GM12878 (cell line): ENCODE measurements around the gene CFP. TPM values are rescaled to one million over a fixed set of nuclear protein-coding genes. Genes with fewer than 3 reads are reported as not detected.

ENCODE experiments used
- ATAC-seq: fragments of 200-7000 bp; cut with Tn5 transposase; 3 replicates; pipeline ENCODE4 v1.9.1; 2020; ENCODE audit warnings: mild to moderate bottlenecking, moderate library complexity
- BruUV-seq: library from RNA; stranded (reverse); fragments of 400-500 nt; replicated peaks from 2 replicates; lab custom pipeline; 2021; lab: Mats Ljungman, UMichigan
- CTCF ChIA-PET: fragments of 300-600 bp; sonication (Branson Sonifier 250); formaldehyde crosslinking; extraction: SDS; loops from one replicate; lab custom pipeline; 2021; ENCODE audit warnings: inconsistent platforms; lab: Yijun Ruan, JAX
- POLR2A ChIA-PET: fragments of 350-600 bp; formaldehyde crosslinking; extraction: SDS; loops from one replicate; lab custom pipeline; 2021; ENCODE audit warnings: inconsistent platforms; lab: Charles Lee
- RAD21 ChIA-PET: fragments of 300-600 bp; sonication (Branson Sonifier 250); formaldehyde crosslinking; loops from one replicate; lab custom pipeline; 2023; ENCODE audit warnings: antibody characterized with exemption; ENCODE audit not compliant: unreplicated experiment; lab: Charles Lee
- SMC1A ChIA-PET: fragments of 300-600 bp; sonication (Branson Sonifier 250); formaldehyde crosslinking; loops from one replicate; lab custom pipeline; 2023; ENCODE audit not compliant: unreplicated experiment, uncharacterized antibody; lab: Charles Lee
- DNase-seq: peaks from one replicate; pipeline ENCODE4 v3.0.0-alpha.2; 2011; ENCODE audit warnings: low read depth, low spot score
- FAIRE-seq: peaks from 3 replicates; lab custom pipeline; 2011; peaks lifted over from hg19 to GRCh38; lab: Jason Lieb, UNC
- H2AFZ ChIP-seq: 2 replicates; pipeline ENCODE4 v1.6.0; 2011; ENCODE audit warnings: low read depth, low read length, control low read depth; ENCODE audit not compliant: control insufficient read depth
- H3K27ac ChIP-seq: 2 replicates; pipeline ENCODE4 v1.5.1; 2011; ENCODE audit warnings: control low read depth; ENCODE audit not compliant: control insufficient read depth, insufficient read depth
- H3K27me3 ChIP-seq, 2 experiments: replicated peaks in 1 of 2; 2 replicates each; pipeline versions ENCODE4 v1.6.0 to v1.6.1; 2011; ENCODE audit warnings: low read length in 1 of 2; ENCODE audit not compliant: control insufficient read depth in 2 of 2, insufficient read depth in 2 of 2
- H3K36me3 ChIP-seq, 2 experiments: 2 replicates each; pipeline ENCODE4 v1.5.1; 2011; ENCODE audit warnings: low read length in 1 of 2; ENCODE audit not compliant: control insufficient read depth in 2 of 2, insufficient read depth in 2 of 2
- H3K4me1 ChIP-seq: 2 replicates; pipeline ENCODE4 v1.6.1; 2011; ENCODE audit warnings: mild to moderate bottlenecking, low read length, moderate library complexity, mixed read lengths; ENCODE audit not compliant: control insufficient read depth, insufficient read depth
- H3K4me2 ChIP-seq: 2 replicates; pipeline ENCODE4 v1.6.0; 2011; ENCODE audit warnings: control low read depth; ENCODE audit not compliant: control insufficient read depth, insufficient read depth
- H3K4me3 ChIP-seq: fragments of 200-600 bp; sonication (generic); 2 replicates; pipeline ENCODE4 v1.5.1; 2016
- H3K79me2 ChIP-seq: 2 replicates; pipeline ENCODE4 v1.6.0; 2011; ENCODE audit warnings: low read length; ENCODE audit not compliant: control insufficient read depth, insufficient read depth
- H3K9ac ChIP-seq: 2 replicates; pipeline ENCODE4 v1.8.0; 2011; ENCODE audit warnings: low read length, control low read depth, mixed read lengths; ENCODE audit not compliant: control insufficient read depth, insufficient read depth
- H3K9me3 ChIP-seq: replicated peaks from 3 replicates; pipeline ENCODE4 v1.5.1; 2011; ENCODE audit warnings: mild to moderate bottlenecking, low read length; ENCODE audit not compliant: control insufficient read depth, insufficient read depth
- H4K20me1 ChIP-seq: 2 replicates; pipeline ENCODE4 v1.6.0; 2011; ENCODE audit not compliant: control insufficient read depth, insufficient read depth
- BCL3 ChIP-seq: IDR thresholded peaks from 2 replicates; pipeline ENCODE4 v1.6.1; 2011; ENCODE audit warnings: borderline replicate concordance, low read depth, mild to moderate bottlenecking, moderate library complexity, low read length; ENCODE audit not compliant: insufficient read depth, poor library complexity, severe bottlenecking
- E2F4 ChIP-seq: IDR thresholded peaks from 2 replicates; pipeline ENCODE4 v1.6.1; 2012; ENCODE audit warnings: low read depth, low read length, improper control_type of control experiment
- HDAC6 ChIP-seq: fragments of 200-600 bp; sonication (generic); IDR thresholded peaks from one replicate; pipeline ENCODE4 v1.8.0; 2017; ENCODE audit warnings: antibody characterized with exemption; ENCODE audit not compliant: unreplicated experiment
- POLR2AphosphoS2 ChIP-seq: IDR thresholded peaks from 2 replicates; pipeline ENCODE4 v1.6.1; 2011; ENCODE audit warnings: low read depth, mild to moderate bottlenecking, low read length, improper control_type of control experiment, moderate library complexity
- SIN3A ChIP-seq: IDR thresholded peaks from 2 replicates; pipeline ENCODE4 v1.6.1; 2012; ENCODE audit warnings: low read depth, low read length, improper control_type of control experiment
- WGBS: methylation state at CpG from one replicate; pipeline ENCODE4 v1.1.6; 2016; ENCODE audit warnings: low lambda C conversion rate; ENCODE audit not compliant: insufficient replicate concordance, insufficient coverage; ENCODE audit errors: missing lambda C conversion rate; 5-methylcytosine and 5-hydroxymethylcytosine counted together
- in situ Hi-C: fragments of 300-500 bp; cut with MboI; formaldehyde crosslinking; loops from 9 replicates; pipeline ENCODE4 v1.14.3; 2018; ENCODE audit warnings: mixed read lengths
- intact Hi-C: fragments of 100-400 bp; cut with micrococcal nuclease; formaldehyde crosslinking; loops from one replicate; pipeline ENCODE4 v1.14.2; 2022; ENCODE audit not compliant: unreplicated experiment
- polyA plus RNA-seq, 11 experiments: library from polyadenylated mRNA; depleted of rRNA in 4 of 11; unstranded in 6 of 11; stranded (reverse) in 5 of 11; fragments of >200 nt; fragmentation: Nextera tagmentation in 4 of 11; fragmentation: Illumina TruSeq in 1 of 11; extraction: Ambion mirVana in 4 of 11; extraction: Trizol in 1 of 11; gene quantifications; 1 replicate in 1 of 11; 2 replicates in 10 of 11; pipeline versions ENCODE4 v1.2.1 to v1.2.3, GENCODE V29; 2011 to 2016; ENCODE audit warnings: inconsistent platforms in 2 of 11, missing spikeins in 2 of 11, low read depth in 1 of 11
- total RNA-seq, 4 experiments: library from RNA; depleted of rRNA in 3 of 4; stranded (reverse); fragments of >200 nt in 3 of 4; fragmentation: Illumina TruSeq in 1 of 4; extraction: Trizol in 1 of 4; gene quantifications; 2 replicates each; pipeline versions ENCODE4 v1.2.1 to v1.2.3, GENCODE V29; 2013 to 2021

The CFP gene
- total and polyA plus RNA-seq, 10 of the 15 experiments (the other 5 are each of a cell fraction or from before 2014, with no cell fraction given) = 0.72 to 10.1 (median 2.8) TPM

- intact Hi-C loops = loop anchor here (1.0 to 2.0 kb wide), 2 partner anchors 9 to 89 kb away; partner anchors contain the start of gene ARAF
- Histone ChIP-seq H2AFZ (no peak overlapping the region), H3K27me3 (no peaks in the 10 kb centered on the region), H3K79me2 (peaks cover 28% of the 10 kb centered on the region), H3K4me3 (peak overlapping the region; percentile 64), H3K9me3 (no peaks in the 10 kb centered on the region; the same call in 2 of the 3 replicates), H3K27ac (peak overlapping the region; percentile 73), H3K4me2 (no peak overlapping the region; the same call in 1 of the 2 replicates), H3K36me3 (no peaks in the 10 kb centered on the region; a peak in 1 of 4 replicates), H4K20me1 (no peaks in the 10 kb centered on the region), H3K4me1 (peaks cover 2% of the 10 kb centered on the region; the same call in 1 of the 2 replicates), H3K9ac (peak overlapping the region; percentile 76)
- DNase-seq (no peak), FAIRE-seq (no peak), ATAC-seq (no peak)
- TF ChIP-seq BCL3 (no peak), HDAC6 (no peak), POLR2AphosphoS2 (0 out of 2 replicates have a peak, but pooled peaks have one; percentile 6), E2F4 (no peak), SIN3A (no peak)
- ChIA-PET SMC1A (interaction anchor here (1.1 to 1.9 kb wide), 3 partner anchors 16 to 109 kb away, joined by 3 to 4 read pairs (median 3); no protein-coding TSS in a partner anchor), RAD21 (interaction anchor here (0.9 to 2.1 kb wide), 3 partner anchors 21 to 505 kb away, joined by 4 to 10 read pairs (median 4); partner anchors contain the start of gene RBM10), POLR2A (interaction anchor here (0.6 to 3.0 kb wide), 7 partner anchors 11 to 1308 kb away, joined by 3 to 9 read pairs (median 4); partner anchors contain the start of gene TIMP1), CTCF (interaction anchor here (2.4 to 2.9 kb wide), 2 partner anchors 9 to 21 kb away, joined by 7 to 12 read pairs; partner anchors contain the start of gene CFP)
- in situ Hi-C loops = loop anchor here (10.0 kb wide), 3 partner anchors 85 to 455 kb away; partner anchors contain the start of genes ARAF, CDK16 and UBA1
- WGBS = 35% methylated on average over 11 of the region's 11 CpGs
- BruUV-seq = no TSS peak
These were observed 20.0 kb upstream of the CFP start for GRCh38 chrX:47649781-47650163.
